Esophagus (tissue), 2 donors: Measurements from ENCODE around the gene KRT4. TPM values are rescaled to one million over a fixed set of nuclear protein-coding genes. Genes with fewer than 3 reads are reported as not detected.

Source experiments
- H3K27ac ChIP-seq, 2 donors: one replicate each; pipeline ENCODE4 v1.5.1; 2013; ENCODE audit warnings: low read depth in 2 of 2, mild to moderate bottlenecking in 2 of 2, inconsistent platforms in 1 of 2, low read length in 1 of 2, moderate library complexity in 1 of 2
- H3K27me3 ChIP-seq, 2 donors: one replicate each; pipeline ENCODE4 v1.6.1; 2013; ENCODE audit warnings: low read length in 2 of 2, control low read depth in 1 of 2, mild to moderate bottlenecking in 1 of 2; ENCODE audit not compliant: insufficient read depth in 2 of 2, control insufficient read depth in 1 of 2
- H3K36me3 ChIP-seq, 2 donors: one replicate each; pipeline ENCODE4 v1.6.1; 2013; ENCODE audit warnings: low read length in 1 of 2; ENCODE audit not compliant: control insufficient read depth in 2 of 2, insufficient read depth in 2 of 2
- H3K4me1 ChIP-seq, 2 donors: one replicate each; pipeline ENCODE4 v1.6.1; 2013; ENCODE audit warnings: low read length in 1 of 2; ENCODE audit not compliant: control insufficient read depth in 2 of 2, insufficient read depth in 2 of 2
- H3K4me3 ChIP-seq, 2 donors: one replicate each; pipeline ENCODE4 v1.5.1; 2013; ENCODE audit warnings: low read length in 2 of 2, mild to moderate bottlenecking in 2 of 2, low read depth in 1 of 2, moderate library complexity in 1 of 2
- H3K9me3 ChIP-seq, 2 donors: one replicate each; pipeline ENCODE4 v1.6.1; 2013; ENCODE audit warnings: mild to moderate bottlenecking in 2 of 2, low read depth in 1 of 2, low read length in 1 of 2, moderate library complexity in 1 of 2; ENCODE audit not compliant: control insufficient read depth in 2 of 2, insufficient read depth in 1 of 2
- WGBS, 2 donors: extraction: QIAGEN DNeasy Blood & Tissue Kit; methylation state at CpG; one replicate each; pipeline ENCODE4 v1.1.7; 2013; 5-methylcytosine and 5-hydroxymethylcytosine counted together
- polyA plus RNA-seq, 2 donors: library from polyadenylated mRNA; stranded (reverse); fragments of 200-250 nt; gene quantifications; one replicate each; pipeline ENCODE4 v1.2.3, GENCODE V29; 2013
- donor health status: healthy with polysubstance abuse.
- donor health status: Bipolar disorder and iron deficiency.

The KRT4 gene
- polyA plus RNA-seq, 2 donors, result 8,130 to 17,509 TPM

- Histone ChIP-seq H3K9me3 (no peaks in the 10 kb centered on the region), H3K27ac (peak overlapping the region; percentile 41 to 82), H3K27me3 (no peaks in the 10 kb centered on the region), H3K4me3 (peak overlapping the region; percentile 36 to 55), H3K36me3 (peaks cover 0 to 11% of the 10 kb centered on the region in 2 donors), H3K4me1 (peaks cover 0 to 7% of the 10 kb centered on the region in 2 donors)
- 83 to 84% methylated on average over 9 of the region's 9 CpGs for WGBS, 2 donors
Observed at GRCh38 chr12:52811191-52812072, 2.5 kb downstream of the KRT4 start.

GRCh38 chr12:52810554-52810953, 3.4 kb downstream of the KRT4 start:
- Histone ChIP-seq H3K4me3 (no peak overlapping the region), H3K27me3 (no peaks in the 10 kb centered on the region), H3K27ac (peak overlapping the region; percentile 15 to 18), H3K36me3 (peaks cover 0 to 11% of the 10 kb centered on the region in 2 donors), H3K9me3 (no peaks in the 10 kb centered on the region), H3K4me1 (peaks cover 0 to 5% of the 10 kb centered on the region in 2 donors)
- WGBS, 2 donors, result 67 to 73% methylated on average over 5 of the region's 5 CpGs

GRCh38 chr12:52809166-52809565, 4.8 kb downstream of the KRT4 start:
- Histone ChIP-seq H3K4me3 (no peak overlapping the region), H3K36me3 (peaks cover 0 to 11% of the 10 kb centered on the region in 2 donors), H3K9me3 (no peaks in the 10 kb centered on the region), H3K4me1 (peaks cover 0 to 6% of the 10 kb centered on the region in 2 donors), H3K27me3 (no peaks in the 10 kb centered on the region), H3K27ac (no peak overlapping the region)
- 83 to 84% methylated on average over 7 of the region's 7 CpGs for WGBS, 2 donors

- Histone ChIP-seq H3K4me1 (peaks cover 0 to 6% of the 10 kb centered on the region in 2 donors), H3K27me3 (no peaks in the 10 kb centered on the region), H3K36me3 (peaks cover 0 to 11% of the 10 kb centered on the region in 2 donors), H3K27ac (no peak overlapping the region), H3K9me3 (no peaks in the 10 kb centered on the region), H3K4me3 (no peak overlapping the region)
- 92% methylated on average over 8 of the region's 8 CpGs for WGBS, 2 donors
Observed at GRCh38 chr12:52808573-52809160, 5.2 kb downstream of the KRT4 start.

GRCh38 chr12:52807544-52808470, 6.1 kb downstream of the KRT4 start:
- peaks cover 0 to 11% of the 10 kb centered on the region in 2 donors for H3K36me3 ChIP-seq
- 83 to 86% methylated on average over 16 of the region's 16 CpGs for WGBS, 2 donors

GRCh38 chr12:52806821-52807543, 6.9 kb downstream of the KRT4 start:
- H3K9me3 ChIP-seq, result no peaks in the 10 kb centered on the region
- H3K36me3 ChIP-seq, result peaks cover 0 to 11% of the 10 kb centered on the region in 2 donors
- H3K4me3 ChIP-seq, result no peak overlapping the region
- peaks cover 0 to 6% of the 10 kb centered on the region in 2 donors for H3K4me1 ChIP-seq
- no peaks in the 10 kb centered on the region for H3K27me3 ChIP-seq
- WGBS, 2 donors, result 81 to 86% methylated on average over 11 of the region's 11 CpGs
- H3K27ac ChIP-seq, result peak overlapping the region in 1 of 2 donors; percentile 3

More at GRCh38 chr12:52807544-52808470, 6.1 kb downstream of the KRT4 start:
- Histone ChIP-seq H3K4me3 (no peak overlapping the region), H3K27me3 (no peaks in the 10 kb centered on the region), H3K27ac (no peak overlapping the region), H3K9me3 (no peaks in the 10 kb centered on the region), H3K4me1 (peaks cover 0 to 6% of the 10 kb centered on the region in 2 donors)

- Histone ChIP-seq H3K4me1 (peaks cover 0 to 6% of the 10 kb centered on the region in 2 donors), H3K27me3 (no peaks in the 10 kb centered on the region), H3K27ac (peak overlapping the region in 1 of 2 donors; percentile 5), H3K4me3 (no peak overlapping the region), H3K9me3 (no peaks in the 10 kb centered on the region), H3K36me3 (peaks cover 0 to 11% of the 10 kb centered on the region in 2 donors)
- 90 to 92% methylated on average over 3 of the region's 3 CpGs for WGBS, 2 donors
Observed at GRCh38 chr12:52806169-52806811, 7.6 kb downstream of the KRT4 start.

- Histone ChIP-seq H3K36me3 (peaks cover 0 to 11% of the 10 kb centered on the region in 2 donors), H3K9me3 (no peaks in the 10 kb centered on the region), H3K4me1 (peaks cover 0 to 6% of the 10 kb centered on the region in 2 donors), H3K27me3 (no peaks in the 10 kb centered on the region), H3K4me3 (no peak overlapping the region), H3K27ac (peak overlapping the region in 1 of 2 donors; percentile 82)
- 69% methylated on average over 3 of the region's 3 CpGs for WGBS, 2 donors
Observed at GRCh38 chr12:52805739-52806138, 8.2 kb downstream of the KRT4 start.
